ENCODE results near the gene AAR2.

Gene AAR2

GRCh38 chr20:36270744-36271638, 34.7 kb downstream of the AAR2 start:
- no peak overlapping the region for H2AK5ac ChIP-seq (ENCODE audit: low read length, severe bottlenecking)
- no peak for DNase-seq
- H3K27me3 ChIP-seq (ENCODE audit: control insufficient read depth in 1 of 2, insufficient read depth in 1 of 2, low read length in 2 of 2), result peaks cover 35 to 71% of the 10 kb centered on the region in 2 experiments
- H2BK5ac ChIP-seq (ENCODE audit: low read depth, low read length, poor library complexity, severe bottlenecking), result no peak overlapping the region
- H3K23ac ChIP-seq (ENCODE audit: low read length in 2 of 2), result no peak overlapping the region
- H2BK12ac ChIP-seq (ENCODE audit: low read length in 2 of 2), result no peak overlapping the region
- H3K9ac ChIP-seq (ENCODE audit: low read length), result no peak overlapping the region
- H3K4me2 ChIP-seq (ENCODE audit: low read length, poor library complexity, severe bottlenecking), result no peak overlapping the region
- H3K4me3 ChIP-seq (ENCODE audit: insufficient read depth in 1 of 2, low read depth in 1 of 2, low read length in 2 of 2), result no peak overlapping the region
- H3K4me1 ChIP-seq (ENCODE audit: control insufficient read depth, insufficient read depth, low read depth, low read length), result no peaks in the 10 kb centered on the region
- H3K36me3 ChIP-seq (ENCODE audit: control insufficient read depth in 1 of 2, insufficient read depth in 2 of 2, low read depth in 1 of 2, low read length in 2 of 2), result no peaks in the 10 kb centered on the region
- no peak overlapping the region for H3K18ac ChIP-seq (ENCODE audit: low read depth in 1 of 2, low read length in 2 of 2)
- no peak overlapping the region for H2AFZ ChIP-seq (ENCODE audit: low read depth, low read length)
- no peak overlapping the region for H3K27ac ChIP-seq (ENCODE audit: low read length, poor library complexity, severe bottlenecking)
- H4K8ac ChIP-seq (ENCODE audit: low read length), result no peak overlapping the region
- H3K79me1 ChIP-seq (replicated peaks; ENCODE audit: low read length, poor library complexity, severe bottlenecking), result no peaks in the 10 kb centered on the region
- no peak overlapping the region for H3K4ac ChIP-seq (ENCODE audit: low read depth in 1 of 2, low read length in 2 of 2)
- H3K9me3 ChIP-seq (ENCODE audit: control insufficient read depth, low read length), result no peaks in the 10 kb centered on the region
- no peak overlapping the region for H3K14ac ChIP-seq (ENCODE audit: low read length in 2 of 2)
- no peak overlapping the region for H2BK15ac ChIP-seq (ENCODE audit: low read depth, poor library complexity, severe bottlenecking)
- WGBS, result 77% methylated on average over 14 of the region's 20 CpGs
- no peak overlapping the region for H2BK120ac ChIP-seq (ENCODE audit: low read depth, low read length)
- peak overlapping the region; percentile 18 for H4K91ac ChIP-seq (ENCODE audit: low read length)

- H3K4me1 ChIP-seq (ENCODE audit: control insufficient read depth, insufficient read depth, low read depth, low read length), result no peaks in the 10 kb centered on the region
- no peak overlapping the region for H4K8ac ChIP-seq (ENCODE audit: low read length)
- H3K79me1 ChIP-seq (replicated peaks; ENCODE audit: low read length, poor library complexity, severe bottlenecking), result no peaks in the 10 kb centered on the region
- 84% methylated on average over 21 of the region's 21 CpGs for WGBS
- no peak overlapping the region for H3K4me3 ChIP-seq (ENCODE audit: insufficient read depth in 1 of 2, low read depth in 1 of 2, low read length in 2 of 2)
- no peak overlapping the region for H2BK15ac ChIP-seq (ENCODE audit: low read depth, poor library complexity, severe bottlenecking)
- no peak overlapping the region for H3K18ac ChIP-seq (ENCODE audit: low read depth in 1 of 2, low read length in 2 of 2)
- no peak overlapping the region for H3K14ac ChIP-seq (ENCODE audit: low read length in 2 of 2)
- H3K23ac ChIP-seq (ENCODE audit: low read length in 2 of 2), result no peak overlapping the region
- no peak overlapping the region for H3K27ac ChIP-seq (ENCODE audit: low read length, poor library complexity, severe bottlenecking)
- no peak overlapping the region for H2BK120ac ChIP-seq (ENCODE audit: low read depth, low read length)
- H3K4me2 ChIP-seq (ENCODE audit: low read length, poor library complexity, severe bottlenecking), result no peak overlapping the region
- no peak overlapping the region for H3K4ac ChIP-seq (ENCODE audit: low read depth in 1 of 2, low read length in 2 of 2)
- peaks cover 28 to 68% of the 10 kb centered on the region in 2 experiments for H3K27me3 ChIP-seq (ENCODE audit: control insufficient read depth in 1 of 2, insufficient read depth in 1 of 2, low read length in 2 of 2)
- H3K9ac ChIP-seq (ENCODE audit: low read length), result no peak overlapping the region
- no peak overlapping the region for H2AK5ac ChIP-seq (ENCODE audit: low read length, severe bottlenecking)
- no peak overlapping the region for H2AFZ ChIP-seq (ENCODE audit: low read depth, low read length)
- DNase-seq, result no peak
- no peak overlapping the region for H2BK12ac ChIP-seq (ENCODE audit: low read length in 2 of 2)
- no peaks in the 10 kb centered on the region for H3K36me3 ChIP-seq (ENCODE audit: control insufficient read depth in 1 of 2, insufficient read depth in 2 of 2, low read depth in 1 of 2, low read length in 2 of 2)
- no peak overlapping the region for H2BK5ac ChIP-seq (ENCODE audit: low read depth, low read length, poor library complexity, severe bottlenecking)
- no peaks in the 10 kb centered on the region for H3K9me3 ChIP-seq (ENCODE audit: control insufficient read depth, low read length)
- peak overlapping the region; percentile 47 for H4K91ac ChIP-seq (ENCODE audit: low read length)
Observed at GRCh38 chr20:36271639-36272546, 35.6 kb downstream of the AAR2 start.

- Histone ChIP-seq H2AK5ac (ENCODE audit: low read length, severe bottlenecking) (no peak overlapping the region), H3K9me3 (ENCODE audit: control insufficient read depth, low read length) (no peaks in the 10 kb centered on the region), H3K4me2 (ENCODE audit: low read length, poor library complexity, severe bottlenecking) (no peak overlapping the region), H2BK5ac (ENCODE audit: low read depth, low read length, poor library complexity, severe bottlenecking) (no peak overlapping the region), H3K14ac (ENCODE audit: low read length in 2 of 2) (no peak overlapping the region), H3K27ac (ENCODE audit: low read length, poor library complexity, severe bottlenecking) (no peak overlapping the region), H3K9ac (ENCODE audit: low read length) (no peak overlapping the region), H3K79me1 (replicated peaks; ENCODE audit: low read length, poor library complexity, severe bottlenecking) (no peaks in the 10 kb centered on the region), H3K23ac (ENCODE audit: low read length in 2 of 2) (no peak overlapping the region), H2BK120ac (ENCODE audit: low read depth, low read length) (no peak overlapping the region), H3K4me1 (ENCODE audit: control insufficient read depth, insufficient read depth, low read depth, low read length) (no peaks in the 10 kb centered on the region), H3K18ac (ENCODE audit: low read depth in 1 of 2, low read length in 2 of 2) (no peak overlapping the region), H2AFZ (ENCODE audit: low read depth, low read length) (no peak overlapping the region), H3K36me3 (ENCODE audit: control insufficient read depth in 1 of 2, insufficient read depth in 2 of 2, low read depth in 1 of 2, low read length in 2 of 2) (no peaks in the 10 kb centered on the region), H3K27me3 (ENCODE audit: control insufficient read depth in 1 of 2, insufficient read depth in 1 of 2, low read length in 2 of 2) (peaks cover 35 to 68% of the 10 kb centered on the region in 2 experiments), H2BK15ac (ENCODE audit: low read depth, poor library complexity, severe bottlenecking) (no peak overlapping the region), H3K4me3 (ENCODE audit: insufficient read depth in 1 of 2, low read depth in 1 of 2, low read length in 2 of 2) (no peak overlapping the region), H3K4ac (ENCODE audit: low read depth in 1 of 2, low read length in 2 of 2) (no peak overlapping the region), H4K8ac (ENCODE audit: low read length) (no peak overlapping the region), H2BK12ac (ENCODE audit: low read length in 2 of 2) (no peak overlapping the region), H4K91ac (ENCODE audit: low read length) (peak overlapping the region; percentile 47)
- 84% methylated on average over 10 of the region's 12 CpGs for WGBS
- DNase-seq, result no peak
Observed at GRCh38 chr20:36272547-36273220, 36.4 kb downstream of the AAR2 start.
